PC-3 (cell line): ENCODE measurements around the gene PEX19. TPM values are rescaled to one million over a fixed set of nuclear protein-coding genes. Genes with fewer than 3 reads are reported as not detected.

Source experiments
- ATAC-seq: fragments of 200-7000 bp; cut with Tn5 transposase; 2 replicates; pipeline ENCODE4 v1.9.1; 2020; ENCODE audit warnings: mild to moderate bottlenecking, moderate library complexity
- BruUV-seq: library from RNA; stranded (reverse); fragments of 400-500 nt; replicated peaks from 2 replicates; lab custom pipeline; 2021; lab: Mats Ljungman, UMichigan
- CTCF ChIA-PET: fragments of 300-600 bp; sonication (Branson Sonifier 250); formaldehyde crosslinking; loops from one replicate; lab custom pipeline; 2022; ENCODE audit warnings: antibody characterized with exemption; lab: Charles Lee
- POLR2A ChIA-PET: fragments of 300-600 bp; sonication (Branson Sonifier 250); formaldehyde crosslinking; loops from one replicate; lab custom pipeline; 2022; ENCODE audit warnings: antibody characterized with exemption; ENCODE audit not compliant: unreplicated experiment; lab: Charles Lee
- DNase-seq: peaks from one replicate; pipeline ENCODE4 v3.0.0-alpha.2; 2015
- H2AFZ ChIP-seq: fragments of 300-600 bp; sonication (generic); 2 replicates; pipeline ENCODE4 v1.6.0; 2016; ENCODE audit warnings: antibody characterized with exemption, low read length
- H3F3A ChIP-seq: fragments of 300-600 bp; sonication (generic); one replicate; pipeline ENCODE4 v1.6.0; 2017; ENCODE audit warnings: antibody characterized with exemption, low read length, control low read depth, mild to moderate bottlenecking; ENCODE audit not compliant: unreplicated experiment
- H3K27ac ChIP-seq: fragments of 300-600 bp; sonication (generic); 2 replicates; pipeline ENCODE4 v1.5.1; 2016; ENCODE audit warnings: mild to moderate bottlenecking, low read length
- H3K27me3 ChIP-seq: fragments of 300-600 bp; sonication (generic); 2 replicates; pipeline ENCODE4 v1.6.1; 2016; ENCODE audit warnings: low read length, mixed read lengths
- H3K36me3 ChIP-seq: fragments of 300-600 bp; sonication (generic); 2 replicates; pipeline ENCODE4 v1.6.1; 2016; ENCODE audit warnings: low read depth, mixed run types, low read length, mixed read lengths
- H3K4me1 ChIP-seq: fragments of 300-600 bp; sonication (generic); 2 replicates; pipeline ENCODE4 v1.5.1; 2016; ENCODE audit warnings: low read length; ENCODE audit not compliant: insufficient read depth
- H3K4me2 ChIP-seq: fragments of 300-600 bp; sonication (generic); 2 replicates; pipeline ENCODE4 v1.6.0; 2016; ENCODE audit warnings: low read length
- H3K4me3 ChIP-seq: fragments of 300-600 bp; sonication (generic); 2 replicates; pipeline ENCODE4 v1.5.1; 2016; ENCODE audit warnings: mild to moderate bottlenecking, low read length, mixed read lengths
- H3K79me2 ChIP-seq: fragments of 300-600 bp; sonication (generic); 2 replicates; pipeline ENCODE4 v1.6.1; 2017; ENCODE audit warnings: low read length, mixed read lengths
- H3K9ac ChIP-seq: fragments of 300-600 bp; sonication (generic); 2 replicates; pipeline ENCODE4 v1.6.0; 2016; ENCODE audit warnings: mild to moderate bottlenecking, low read length
- H3K9me2 ChIP-seq: fragments of 300-600 bp; sonication (generic); replicated peaks from 2 replicates; pipeline ENCODE4 v1.6.1; 2016; ENCODE audit warnings: mixed run types, low read length, mixed read lengths
- H3K9me3 ChIP-seq: fragments of 300-600 bp; sonication (generic); 2 replicates; pipeline ENCODE4 v1.6.1; 2016; ENCODE audit warnings: low read length, mixed read lengths
- H4K20me1 ChIP-seq: fragments of 300-600 bp; sonication (generic); 2 replicates; pipeline ENCODE4 v1.6.1; 2016; ENCODE audit warnings: low read length, mixed read lengths
- EZH2 ChIP-seq: fragments of 300-600 bp; sonication (generic); IDR thresholded peaks from one replicate; pipeline ENCODE4 v1.6.1; 2017; ENCODE audit warnings: antibody characterized with exemption, mild to moderate bottlenecking, low read length; ENCODE audit not compliant: unreplicated experiment
- EZH2phosphoT487 ChIP-seq: fragments of 300-600 bp; sonication (generic); IDR thresholded peaks from 2 replicates; pipeline ENCODE4 v1.6.1; 2018; ENCODE audit warnings: mild to moderate bottlenecking, antibody characterized with exemption, low read length, borderline replicate concordance
- intact Hi-C: fragments of 100-400 bp; cut with micrococcal nuclease; formaldehyde crosslinking; loops from 2 replicates; pipeline ENCODE4 v1.9.0; 2023
- total RNA-seq: library from RNA; depleted of rRNA; stranded (reverse); fragments of >200 nt; gene quantifications from 2 replicates; pipeline ENCODE4 v1.2.3, GENCODE V29; 2014
- TF ChIP-seq, protein P1 (sequence below): fragments of 300-600 bp; sonication (generic); conservative IDR thresholded peaks from 2 replicates; pipeline ENCODE4 v1.5.1; 2017; ENCODE audit warnings: antibody characterized with exemption, low read depth, mild to moderate bottlenecking, low read length

Gene PEX19
- total RNA-seq, 1 experiment from 2014 or later = 63.2 TPM

DNA sequence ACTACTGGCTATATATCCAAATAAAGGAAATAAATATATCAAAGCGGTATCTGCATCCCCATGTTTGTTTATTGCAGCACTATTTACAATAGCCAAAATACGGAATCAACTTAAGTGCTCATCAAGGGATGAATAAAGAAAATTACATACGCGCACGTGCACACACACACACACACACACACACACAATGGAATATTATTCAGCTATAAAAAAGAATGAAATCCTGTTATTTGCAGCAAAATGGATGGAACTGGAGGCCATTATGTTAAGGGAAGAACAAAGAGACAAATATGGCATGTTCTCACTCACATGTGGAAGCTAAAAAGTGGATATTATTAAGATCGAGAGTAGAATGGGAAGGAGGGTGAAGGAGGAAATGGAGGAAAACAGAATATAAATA lies 37.9 kb upstream of the PEX19 start:
- ChIA-PET POLR2A (no interaction called here), CTCF (no interaction called here)
- intact Hi-C loops = no loop called here
- DNase-seq (no peak), ATAC-seq (no peak)
- Histone ChIP-seq H3K27ac (no peak overlapping the region), H3K79me2 (peaks cover 16% of the 10 kb centered on the region; the same call in 1 of the 2 replicates), H3K9ac (no peak overlapping the region), H3K27me3 (no peaks in the 10 kb centered on the region), H4K20me1 (0 out of 2 replicates have a peak, but pooled peaks cover 5% of the 10 kb centered on the region), H3K9me2 (no peaks in the 10 kb centered on the region), H3K4me3 (no peak overlapping the region), H3K4me2 (no peak overlapping the region), H2AFZ (no peak overlapping the region), H3K36me3 (peaks cover 62% of the 10 kb centered on the region), H3K4me1 (no peaks in the 10 kb centered on the region), H3F3A (no peaks in the 10 kb centered on the region), H3K9me3 (no peaks in the 10 kb centered on the region)
- no TSS peak for BruUV-seq
- TF ChIP-seq, protein P1, sequence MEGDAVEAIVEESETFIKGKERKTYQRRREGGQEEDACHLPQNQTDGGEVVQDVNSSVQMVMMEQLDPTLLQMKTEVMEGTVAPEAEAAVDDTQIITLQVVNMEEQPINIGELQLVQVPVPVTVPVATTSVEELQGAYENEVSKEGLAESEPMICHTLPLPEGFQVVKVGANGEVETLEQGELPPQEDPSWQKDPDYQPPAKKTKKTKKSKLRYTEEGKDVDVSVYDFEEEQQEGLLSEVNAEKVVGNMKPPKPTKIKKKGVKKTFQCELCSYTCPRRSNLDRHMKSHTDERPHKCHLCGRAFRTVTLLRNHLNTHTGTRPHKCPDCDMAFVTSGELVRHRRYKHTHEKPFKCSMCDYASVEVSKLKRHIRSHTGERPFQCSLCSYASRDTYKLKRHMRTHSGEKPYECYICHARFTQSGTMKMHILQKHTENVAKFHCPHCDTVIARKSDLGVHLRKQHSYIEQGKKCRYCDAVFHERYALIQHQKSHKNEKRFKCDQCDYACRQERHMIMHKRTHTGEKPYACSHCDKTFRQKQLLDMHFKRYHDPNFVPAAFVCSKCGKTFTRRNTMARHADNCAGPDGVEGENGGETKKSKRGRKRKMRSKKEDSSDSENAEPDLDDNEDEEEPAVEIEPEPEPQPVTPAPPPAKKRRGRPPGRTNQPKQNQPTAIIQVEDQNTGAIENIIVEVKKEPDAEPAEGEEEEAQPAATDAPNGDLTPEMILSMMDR = no peak
- TF ChIP-seq EZH2 (no peak), EZH2phosphoT487 (no peak)

DNA sequence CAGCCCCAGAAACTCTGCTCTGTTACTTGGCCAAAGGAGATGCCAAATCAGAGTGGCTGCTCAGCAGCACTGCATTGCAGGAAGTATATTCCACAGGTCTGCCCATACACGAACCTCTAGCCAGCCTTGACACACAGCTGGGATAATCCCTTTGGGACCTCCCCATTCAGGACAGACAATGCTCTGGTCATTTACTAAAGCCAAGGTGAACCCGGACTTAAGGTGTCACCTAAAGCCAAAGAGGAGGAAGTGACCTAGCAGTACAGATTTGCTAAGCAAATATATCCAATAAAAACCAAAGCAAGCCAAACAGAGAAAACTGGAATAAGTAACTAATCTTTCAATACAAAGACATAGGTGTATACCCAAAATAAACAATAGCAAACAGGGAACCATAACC lies 30.4 kb upstream of the PEX19 start:
- TF ChIP-seq, protein P1 = no peak
- no peak for TF ChIP-seq EZH2
- no peak for TF ChIP-seq EZH2phosphoT487
- ATAC-seq (no peak), DNase-seq (no peak)
- Histone ChIP-seq H4K20me1 (no peaks in the 10 kb centered on the region), H3F3A (no peaks in the 10 kb centered on the region), H3K9me2 (no peaks in the 10 kb centered on the region), H3K4me2 (no peak overlapping the region), H3K79me2 (0 out of 2 replicates have a peak, but pooled peaks cover 5% of the 10 kb centered on the region), H3K4me3 (no peak overlapping the region), H3K36me3 (peaks cover 78% of the 10 kb centered on the region), H3K4me1 (no peaks in the 10 kb centered on the region), H3K27me3 (no peaks in the 10 kb centered on the region), H3K9ac (no peak overlapping the region), H3K9me3 (no peaks in the 10 kb centered on the region), H2AFZ (no peak overlapping the region), H3K27ac (no peak overlapping the region)
- BruUV-seq = no TSS peak
- intact Hi-C loops = no loop called here
- CTCF ChIA-PET = no interaction called here
- POLR2A ChIA-PET = no interaction called here

DNA sequence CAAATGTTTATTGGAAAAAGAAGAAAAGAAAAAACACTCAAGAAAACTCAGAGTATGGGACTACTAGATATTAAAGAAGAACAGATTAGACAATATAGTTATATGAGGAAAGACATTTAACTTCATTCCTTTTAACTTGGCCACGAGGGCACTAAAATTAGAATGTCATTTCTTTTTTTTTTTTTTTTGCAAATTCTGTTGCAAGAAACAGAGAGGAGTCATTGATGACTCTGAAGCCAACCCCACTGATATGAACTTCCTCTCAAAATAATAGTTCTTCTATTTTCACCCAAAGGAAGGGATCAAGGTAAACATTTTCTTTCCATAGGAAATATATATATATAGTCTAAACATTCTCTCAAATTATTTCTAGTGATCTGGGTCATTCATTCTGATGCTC lies 24.6 kb upstream of the PEX19 start:
- no peaks in the 10 kb centered on the region for H3F3A ChIP-seq
- BruUV-seq = no TSS peak
- H3K9me2 ChIP-seq = no peaks in the 10 kb centered on the region
- no peak overlapping the region for H3K4me3 ChIP-seq
- H3K9ac ChIP-seq = no peak overlapping the region
- H3K4me1 ChIP-seq = no peaks in the 10 kb centered on the region
- H2AFZ ChIP-seq = no peak overlapping the region
- DNase-seq = no peak
- H3K79me2 ChIP-seq = no peaks in the 10 kb centered on the region
- no peaks in the 10 kb centered on the region for H3K27me3 ChIP-seq
- ChIA-PET POLR2A (no interaction called here), CTCF (no interaction called here)
- peaks cover 77% of the 10 kb centered on the region for H3K36me3 ChIP-seq
- ATAC-seq = no peak
- no peaks in the 10 kb centered on the region for H3K9me3 ChIP-seq
- intact Hi-C loops = no loop called here
- no peak overlapping the region for H3K27ac ChIP-seq
- H3K4me2 ChIP-seq = no peak overlapping the region
- no peaks in the 10 kb centered on the region for H4K20me1 ChIP-seq
- TF ChIP-seq EZH2 = no peak
- no peak for TF ChIP-seq EZH2phosphoT487
- TF ChIP-seq, protein P1 = no peak
